Peyer's patch (tissue), 4 donors: ENCODE measurements around the gene SF3A2.

ENCODE experiments used
- POLR2A ChIP-seq, 2 donors: fragments of 450-650 bp; IDR thresholded peaks; one replicate each; pipeline ENCODE4 v1.5.1; 2017; ENCODE audit warnings: antibody characterized with exemption in 2 of 2, mild to moderate bottlenecking in 2 of 2, moderate library complexity in 2 of 2
- TF ChIP-seq, protein P1 (sequence below), 6 experiments: fragments of 450-650 bp in 4 of 6; fragments of 200-600 bp in 2 of 6; sonication (generic) in 1 of 6; IDR thresholded peaks; one replicate each; pipeline ENCODE4 v1.5.1; 2017 to 2019; ENCODE audit warnings: antibody characterized with exemption in 6 of 6, mild to moderate bottlenecking in 3 of 6, moderate library complexity in 1 of 6

DNA sequence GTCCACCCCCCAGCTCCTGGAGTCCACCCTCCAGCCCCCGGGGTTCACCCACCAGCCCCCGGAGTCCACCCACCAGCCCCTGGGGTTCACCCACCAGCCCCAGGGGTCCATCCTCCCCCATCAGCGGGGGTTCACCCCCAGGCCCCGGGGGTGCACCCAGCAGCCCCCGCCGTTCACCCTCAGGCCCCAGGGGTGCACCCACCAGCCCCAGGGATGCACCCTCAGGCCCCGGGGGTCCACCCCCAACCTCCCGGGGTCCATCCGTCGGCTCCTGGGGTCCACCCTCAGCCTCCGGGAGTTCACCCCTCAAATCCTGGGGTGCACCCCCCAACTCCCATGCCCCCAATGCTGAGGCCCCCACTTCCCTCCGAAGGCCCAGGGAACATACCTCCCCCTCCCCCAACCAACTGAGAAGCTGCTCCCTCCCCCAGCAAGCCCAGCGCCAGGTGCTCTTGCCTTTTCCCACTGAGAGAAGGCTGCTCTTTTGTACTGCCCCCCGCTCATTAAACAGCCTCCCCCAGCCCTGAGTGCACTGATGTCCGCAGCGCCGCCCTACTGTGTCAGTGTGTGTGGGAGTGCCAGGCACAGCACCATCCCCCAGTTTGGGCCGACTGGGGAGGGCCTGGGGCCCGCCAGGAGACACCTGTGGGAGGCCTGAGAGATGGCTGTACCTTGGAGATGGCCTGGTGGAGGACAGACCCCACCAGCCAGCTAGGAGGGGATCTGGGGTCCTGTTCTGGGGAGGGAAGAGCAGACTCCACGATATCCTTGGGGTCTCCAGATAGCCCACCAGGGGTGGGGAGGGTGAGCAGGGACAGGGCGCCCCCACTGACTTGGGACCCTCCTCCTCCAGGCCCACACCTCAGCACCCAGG, 11.7 kb downstream of the SF3A2 start:
- TF ChIP-seq, protein P1, sequence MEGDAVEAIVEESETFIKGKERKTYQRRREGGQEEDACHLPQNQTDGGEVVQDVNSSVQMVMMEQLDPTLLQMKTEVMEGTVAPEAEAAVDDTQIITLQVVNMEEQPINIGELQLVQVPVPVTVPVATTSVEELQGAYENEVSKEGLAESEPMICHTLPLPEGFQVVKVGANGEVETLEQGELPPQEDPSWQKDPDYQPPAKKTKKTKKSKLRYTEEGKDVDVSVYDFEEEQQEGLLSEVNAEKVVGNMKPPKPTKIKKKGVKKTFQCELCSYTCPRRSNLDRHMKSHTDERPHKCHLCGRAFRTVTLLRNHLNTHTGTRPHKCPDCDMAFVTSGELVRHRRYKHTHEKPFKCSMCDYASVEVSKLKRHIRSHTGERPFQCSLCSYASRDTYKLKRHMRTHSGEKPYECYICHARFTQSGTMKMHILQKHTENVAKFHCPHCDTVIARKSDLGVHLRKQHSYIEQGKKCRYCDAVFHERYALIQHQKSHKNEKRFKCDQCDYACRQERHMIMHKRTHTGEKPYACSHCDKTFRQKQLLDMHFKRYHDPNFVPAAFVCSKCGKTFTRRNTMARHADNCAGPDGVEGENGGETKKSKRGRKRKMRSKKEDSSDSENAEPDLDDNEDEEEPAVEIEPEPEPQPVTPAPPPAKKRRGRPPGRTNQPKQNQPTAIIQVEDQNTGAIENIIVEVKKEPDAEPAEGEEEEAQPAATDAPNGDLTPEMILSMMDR (IDR thresholded peaks at IDR 0.05) = no peak
- TF ChIP-seq POLR2A (IDR thresholded peaks at IDR 0.05) = no peak
